Activated CD8-positive, alpha-beta memory T cell treated with anti-CD3 and anti-CD28 coated beads, Interleukin-2, amount 50 U/mL, for 24 hours (primary cell): ENCODE results near the gene EMSY.

Experiments
- DNase-seq: peaks from one replicate; pipeline ENCODE4 v3.0.0-alpha.2; 2020; ENCODE audit errors: extremely low read depth

EMSY gene

DNA sequence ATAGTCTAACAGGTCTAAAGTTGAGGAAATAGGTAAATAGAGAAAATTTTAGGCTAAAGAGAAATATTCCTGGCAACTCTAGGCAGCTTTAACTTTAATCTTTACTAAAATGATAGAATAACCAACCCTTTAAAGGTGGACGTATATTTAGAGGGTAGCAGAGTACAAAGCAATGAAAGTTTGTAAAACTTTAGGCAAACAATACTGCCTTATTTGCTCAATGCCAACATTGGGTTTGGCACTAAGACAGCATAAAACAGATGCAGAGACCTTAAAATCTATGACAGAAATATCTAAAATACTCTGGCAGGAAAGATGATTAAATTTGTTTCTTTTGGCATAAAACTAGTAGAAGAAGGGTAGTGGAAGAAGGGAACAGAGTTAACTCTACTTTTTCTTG, 70.7 kb downstream of the EMSY start:
- no peak for DNase-seq

DNA sequence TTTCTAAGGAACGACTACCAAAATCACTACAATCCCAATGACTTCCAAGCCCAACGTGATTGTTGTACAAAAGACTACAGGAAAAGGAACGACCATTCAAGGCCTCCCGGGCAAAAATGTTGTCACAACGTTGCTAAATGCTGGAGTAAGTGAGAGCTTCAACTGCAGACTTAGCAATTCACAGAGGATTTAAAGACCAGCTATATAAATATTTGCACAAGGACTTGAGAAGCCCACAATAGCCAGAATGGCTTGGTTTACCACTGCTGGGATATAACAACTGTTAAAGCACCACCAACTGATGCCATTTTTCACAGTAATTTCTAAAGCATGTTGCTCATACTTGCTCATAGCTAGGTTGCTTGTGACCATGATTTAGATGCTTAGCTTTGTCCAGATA, 78.3 kb downstream of the EMSY start:
- DNase-seq: no peak

DNA sequence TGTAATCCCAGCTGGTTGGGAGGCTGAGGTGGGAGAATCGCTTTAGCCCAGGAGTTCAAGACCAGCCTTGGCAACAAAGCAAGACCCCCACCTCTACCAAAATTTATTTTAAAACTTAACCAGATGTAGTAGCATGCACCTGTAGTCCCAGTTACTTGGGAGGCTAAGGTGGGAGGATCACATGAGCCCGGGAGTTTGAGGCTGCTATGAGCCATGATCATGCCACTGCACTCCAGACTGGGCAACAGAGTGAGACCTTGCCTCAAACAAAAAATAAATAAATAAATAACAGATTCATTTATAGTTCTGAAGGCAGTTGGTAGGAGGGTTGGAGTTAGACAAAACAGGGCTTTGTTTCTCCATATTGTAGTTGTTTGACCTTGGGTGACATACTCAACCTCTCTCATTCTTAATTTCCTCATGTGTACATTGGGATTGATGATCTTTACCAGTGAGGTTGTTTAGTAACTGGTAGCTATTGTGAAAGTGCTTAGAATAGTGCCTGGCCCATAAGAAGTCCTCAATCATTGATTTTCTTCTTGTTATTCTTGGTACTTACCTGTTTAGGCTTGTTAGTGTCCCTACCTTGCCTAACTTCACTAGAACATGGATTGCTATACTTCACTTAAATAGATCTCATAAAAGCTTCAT, 79.1 kb downstream of the EMSY start:
- no peak for DNase-seq

DNA sequence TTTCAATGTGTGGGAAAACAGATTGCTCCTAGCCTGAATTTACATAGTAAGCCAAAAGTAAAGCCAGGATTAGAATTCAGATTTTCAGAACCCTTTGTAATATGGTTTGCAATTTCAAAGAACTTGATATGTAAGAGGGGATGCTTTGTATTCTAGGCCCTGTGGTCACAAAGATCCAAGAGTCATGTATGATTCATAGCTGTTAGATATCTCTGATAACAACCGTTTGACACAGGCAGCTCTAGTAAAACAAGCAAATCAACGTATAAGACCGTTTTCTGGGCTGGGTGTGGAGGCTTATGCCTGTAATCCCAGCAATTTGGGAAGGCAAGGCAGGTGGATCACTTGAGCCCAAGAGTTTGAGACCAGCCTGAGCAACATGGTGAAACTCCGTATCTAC, 79.6 kb downstream of the EMSY start:
- DNase-seq: no peak

DNA sequence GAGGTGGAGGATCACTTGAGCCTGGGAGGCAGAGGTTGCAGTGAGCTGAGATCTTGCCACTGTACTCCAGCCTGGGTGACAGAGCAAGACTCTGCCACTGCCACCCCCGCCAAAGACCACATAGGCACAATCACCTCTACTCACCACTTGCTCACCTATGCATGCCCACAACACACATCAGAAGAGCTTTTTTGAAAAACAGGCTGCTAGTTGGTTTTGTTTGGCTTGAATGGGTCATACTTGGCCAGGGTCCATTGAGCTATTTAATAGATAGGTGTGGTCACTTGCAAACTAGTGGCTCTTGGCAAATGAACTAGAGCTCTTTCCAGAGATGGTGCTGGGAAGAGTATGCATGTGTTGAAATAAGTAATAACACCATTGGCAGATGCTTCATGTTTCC, 80.1 kb downstream of the EMSY start:
- DNase-seq: no peak

DNA sequence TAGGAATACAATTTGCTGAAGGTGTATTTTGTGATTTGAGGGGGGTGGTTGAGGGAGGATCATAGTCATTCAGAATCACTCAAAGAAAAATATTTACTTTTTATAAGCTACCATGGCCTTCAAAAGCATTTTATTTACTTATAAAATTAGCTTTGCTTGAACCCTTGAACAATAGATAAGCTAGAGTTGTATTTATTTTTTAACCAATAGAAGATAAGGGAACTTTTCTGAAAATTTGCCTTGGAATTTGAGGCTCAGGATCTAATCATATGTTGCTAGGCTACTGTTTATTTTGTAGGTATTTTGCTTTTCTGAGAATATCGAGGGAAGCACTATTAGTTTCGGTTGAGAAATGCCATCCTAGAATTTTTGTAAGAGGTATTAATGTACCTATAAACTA, 82.1 kb downstream of the EMSY start:
- DNase-seq: no peak

DNA sequence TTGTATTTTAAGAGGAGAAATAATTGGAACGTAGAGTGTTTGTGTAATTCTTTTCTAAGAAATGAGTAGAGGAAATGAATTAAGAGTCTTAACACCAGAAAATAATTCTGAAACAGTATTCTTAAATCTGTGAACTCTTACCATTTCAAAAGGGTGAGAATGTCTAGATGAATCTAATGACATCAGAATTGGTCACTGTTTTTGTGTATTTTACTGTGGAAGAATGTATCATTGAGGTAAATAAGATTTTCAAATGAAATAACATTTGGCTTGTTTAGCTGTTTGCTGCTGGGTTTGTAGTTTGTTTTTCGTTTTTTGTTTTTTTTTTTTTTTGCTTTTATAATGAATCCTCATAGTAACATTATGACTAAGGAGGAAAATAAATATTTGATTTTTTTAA, 97.6 kb downstream of the EMSY start:
- no peak for DNase-seq

DNA sequence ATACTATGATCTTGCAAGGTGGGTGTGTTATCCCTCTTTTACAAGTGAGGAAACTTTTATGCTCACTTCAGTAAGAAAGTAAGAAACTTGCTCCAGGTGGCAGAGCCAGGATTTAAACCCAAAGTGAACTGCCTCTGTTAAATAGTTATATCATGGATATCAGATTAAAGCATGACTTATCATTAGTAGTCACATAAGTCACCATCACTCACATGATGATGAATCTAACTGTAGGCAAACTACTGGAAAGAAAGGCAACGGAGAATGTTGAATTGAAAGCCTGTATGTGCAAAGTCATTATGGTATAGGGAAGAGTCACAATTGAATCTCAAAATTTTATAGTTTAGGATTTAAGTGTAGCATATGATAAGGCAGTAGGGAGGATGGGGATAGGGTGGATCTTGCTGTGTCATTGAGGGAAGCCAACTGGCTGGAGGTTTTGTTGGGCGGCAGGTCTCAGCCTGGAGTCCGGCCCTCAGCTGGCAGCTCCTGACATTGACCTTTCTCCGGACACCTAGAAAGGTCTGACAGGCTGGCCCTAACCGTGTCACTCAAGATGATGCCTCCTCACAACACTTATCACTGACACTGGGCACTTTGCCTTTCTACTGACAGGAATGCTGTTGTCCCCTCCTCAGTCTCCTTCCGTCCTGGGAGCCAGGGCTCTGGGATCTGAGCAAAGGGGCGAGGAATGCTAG, 98.3 kb downstream of the EMSY start:
- DNase-seq: no peak

DNA sequence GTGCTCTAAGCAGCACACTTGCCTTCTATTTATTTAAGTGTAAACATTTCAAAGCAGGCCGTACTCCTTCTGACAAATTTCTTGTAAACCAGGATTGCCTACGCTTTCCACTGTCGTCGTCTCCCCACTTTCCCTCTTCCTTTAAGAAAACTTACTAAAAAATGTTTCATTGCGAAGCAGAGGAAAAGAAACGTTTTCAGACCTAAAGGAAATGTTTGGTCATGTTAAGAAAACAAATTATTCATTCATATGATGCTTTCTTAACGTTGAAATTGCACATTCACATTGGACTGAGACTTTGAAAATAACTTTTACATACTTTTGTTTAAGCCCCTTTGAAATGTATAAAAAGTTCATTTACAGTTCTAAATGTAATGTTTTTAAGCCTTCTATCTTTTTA, 106.0 kb downstream of the EMSY start:
- no peak for DNase-seq

DNA sequence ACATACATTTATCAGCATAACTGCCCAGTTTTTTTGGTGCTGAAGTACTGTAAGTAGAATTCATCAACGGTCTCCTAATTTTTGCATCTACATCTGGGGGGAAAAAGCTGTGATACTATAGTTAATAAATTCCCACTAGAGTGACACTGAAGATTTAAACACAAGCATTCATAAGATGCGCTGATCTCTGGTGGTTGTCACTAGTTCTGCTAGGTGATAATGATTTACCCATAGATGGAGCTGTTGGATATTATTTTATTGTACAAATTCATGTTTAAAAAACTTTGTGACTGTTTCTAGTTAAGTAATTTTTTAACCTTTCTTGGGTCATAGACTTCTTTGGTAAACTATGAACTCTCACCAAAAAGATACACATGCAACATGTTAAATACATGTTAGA, 106.6 kb downstream of the EMSY start:
- no peak for DNase-seq

DNA sequence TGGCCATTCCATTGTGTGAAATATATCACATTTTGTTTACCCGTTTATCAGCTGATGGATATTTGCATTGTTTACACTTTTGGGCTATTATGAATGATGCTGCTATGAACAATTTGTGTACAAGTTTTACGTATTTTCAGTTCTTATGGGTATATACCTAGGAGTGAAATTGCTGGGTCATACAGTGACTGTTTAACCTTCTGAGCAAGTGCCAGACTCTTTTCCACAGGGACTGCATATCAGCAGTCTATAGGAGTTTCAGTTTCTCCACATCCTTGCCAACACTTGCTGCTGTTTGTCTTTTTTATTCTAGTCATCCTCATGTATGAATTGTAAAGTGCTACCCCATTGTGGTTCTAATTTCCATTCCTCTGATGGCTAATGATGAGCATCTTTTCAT, 108.2 kb downstream of the EMSY start:
- DNase-seq: no peak

DNA sequence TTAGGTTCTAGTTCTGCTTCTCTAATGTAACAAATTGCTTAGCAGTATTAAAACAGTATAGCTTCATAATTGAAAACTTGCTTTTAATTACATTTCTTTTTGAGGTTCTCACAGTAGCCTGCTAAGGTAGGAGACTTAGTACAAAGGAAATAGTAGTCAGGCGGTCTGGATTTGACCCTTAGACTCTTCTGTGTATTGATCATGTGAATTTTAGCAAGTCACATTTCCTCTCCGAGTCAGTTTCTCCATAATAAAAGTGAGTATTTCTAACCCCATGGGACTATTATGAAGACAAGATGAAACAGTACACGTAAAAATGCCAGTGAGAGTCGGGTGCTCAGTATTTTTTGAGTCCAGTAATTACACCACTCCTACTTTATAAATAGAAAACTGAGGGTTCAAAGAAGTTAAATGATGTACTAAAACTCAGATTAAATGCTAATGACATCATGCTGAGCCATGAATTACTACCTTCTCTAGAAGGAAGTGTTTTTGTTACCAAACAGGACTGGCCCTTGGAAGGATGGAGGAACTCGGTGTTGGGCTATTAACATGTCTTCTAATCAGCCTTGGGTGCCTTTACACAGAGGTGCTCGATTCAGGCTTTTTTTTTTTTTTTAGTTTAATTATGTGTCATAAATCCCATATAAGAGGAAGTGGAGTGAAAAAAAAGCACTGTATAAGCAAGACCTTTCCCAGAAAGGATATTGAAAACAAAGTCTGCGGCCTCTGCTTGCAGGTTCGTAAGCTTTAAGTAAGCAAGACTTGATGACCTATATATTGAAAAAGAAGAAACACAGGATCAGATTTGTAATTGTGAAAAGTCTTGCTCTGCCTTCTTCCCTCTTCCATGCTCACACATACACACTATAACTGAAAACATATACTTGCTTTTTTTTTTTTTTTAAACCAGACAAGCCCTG, 109.0 kb downstream of the EMSY start:
- DNase-seq: no peak

DNA sequence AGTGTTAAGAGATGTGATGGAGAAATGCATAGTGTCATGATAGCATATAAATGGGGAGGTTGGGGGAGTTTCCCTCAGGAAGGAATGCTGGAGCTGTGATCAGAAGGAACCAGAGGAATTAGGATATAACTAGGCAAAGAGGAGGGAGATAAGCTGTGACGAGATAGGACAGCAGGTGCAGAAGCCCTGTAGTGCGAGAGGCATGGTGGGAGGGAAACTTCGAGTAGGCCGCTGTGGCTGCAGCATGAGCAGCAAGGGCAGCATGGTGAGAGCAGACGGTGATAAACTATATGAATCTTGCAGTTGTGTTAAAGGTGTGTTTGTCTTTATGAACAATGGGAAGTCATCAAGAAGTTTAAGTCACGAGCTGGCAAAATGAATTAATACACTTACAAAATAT, 109.9 kb downstream of the EMSY start:
- no peak for DNase-seq

DNA sequence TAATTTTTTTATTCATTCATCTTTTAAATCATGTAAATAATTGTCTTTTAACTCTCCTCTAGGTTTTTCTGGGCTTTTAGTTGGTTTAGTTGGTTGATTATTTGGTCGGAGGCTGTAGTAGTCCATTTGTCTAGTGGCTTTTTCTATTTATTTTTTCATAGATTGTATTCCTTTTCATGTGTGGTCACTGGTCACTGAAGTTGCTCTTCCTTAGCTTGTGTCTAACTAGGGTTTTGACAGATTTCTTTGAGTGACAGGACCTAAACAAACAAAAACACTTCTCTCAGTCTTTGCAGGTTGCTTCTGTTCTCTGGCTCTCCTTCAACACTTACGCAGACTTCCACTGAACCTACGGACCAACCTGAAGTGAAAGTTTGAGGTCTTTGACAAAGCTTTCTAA, 112.6 kb downstream of the EMSY start:
- DNase-seq: no peak

DNA sequence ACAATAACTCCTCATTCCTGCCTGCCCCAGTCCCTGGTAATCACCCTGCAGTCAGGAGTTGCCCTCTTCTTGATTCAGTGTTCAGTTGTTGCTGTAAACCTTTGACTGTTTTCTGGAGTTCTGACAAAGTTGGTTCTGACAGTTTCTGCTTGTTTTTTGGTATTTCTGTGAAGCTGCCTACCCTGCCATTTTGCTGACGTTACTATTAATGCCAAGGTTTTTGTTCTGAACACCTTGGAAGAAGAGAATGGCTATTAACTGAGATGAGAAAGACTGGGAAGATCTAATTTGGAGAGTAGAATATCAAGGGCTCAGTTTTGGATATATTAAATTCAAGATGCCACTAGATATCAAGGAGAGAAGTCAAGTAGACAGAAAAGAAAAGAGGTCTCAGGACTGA, 113.7 kb downstream of the EMSY start:
- no peak for DNase-seq

DNA sequence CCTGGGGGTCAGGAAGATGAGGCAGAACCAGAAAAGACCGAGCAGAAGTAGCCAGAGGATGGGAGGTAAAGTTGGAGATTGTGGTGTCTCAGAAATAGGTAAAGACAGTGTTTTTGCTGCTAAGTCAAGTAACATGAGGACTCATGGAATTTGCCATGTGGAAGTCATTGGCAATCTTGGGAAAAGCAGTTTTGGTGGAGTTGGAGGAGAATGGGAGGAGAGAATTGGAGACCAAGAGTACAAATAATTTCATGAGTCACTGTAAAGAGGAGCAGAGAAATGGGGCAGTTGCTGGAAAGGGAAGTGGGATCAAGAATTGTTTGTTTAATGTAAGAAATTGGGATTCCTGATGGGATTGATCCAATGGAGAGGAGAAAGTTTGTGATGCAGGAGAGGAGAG, 114.1 kb downstream of the EMSY start:
- no peak for DNase-seq

DNA sequence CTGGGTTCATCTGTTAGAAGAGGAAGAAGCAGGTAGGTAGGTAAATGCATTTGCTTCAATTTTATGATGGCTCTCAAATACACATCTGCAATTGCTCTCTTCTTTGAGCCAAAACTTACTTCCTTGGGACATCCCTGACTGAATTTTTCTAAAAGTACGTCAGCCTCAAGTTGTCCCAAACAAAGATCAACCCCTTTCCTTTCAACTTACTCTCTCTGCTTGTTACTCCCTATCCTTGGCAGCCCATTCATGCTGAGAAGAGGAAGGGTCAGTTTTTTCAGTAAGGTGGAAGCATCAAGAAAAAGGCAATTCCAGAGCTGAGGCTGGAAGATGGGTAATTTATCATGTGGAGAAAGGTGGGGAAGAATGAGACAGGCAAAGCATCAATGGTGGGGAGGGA, 114.5 kb downstream of the EMSY start:
- DNase-seq: no peak

DNA sequence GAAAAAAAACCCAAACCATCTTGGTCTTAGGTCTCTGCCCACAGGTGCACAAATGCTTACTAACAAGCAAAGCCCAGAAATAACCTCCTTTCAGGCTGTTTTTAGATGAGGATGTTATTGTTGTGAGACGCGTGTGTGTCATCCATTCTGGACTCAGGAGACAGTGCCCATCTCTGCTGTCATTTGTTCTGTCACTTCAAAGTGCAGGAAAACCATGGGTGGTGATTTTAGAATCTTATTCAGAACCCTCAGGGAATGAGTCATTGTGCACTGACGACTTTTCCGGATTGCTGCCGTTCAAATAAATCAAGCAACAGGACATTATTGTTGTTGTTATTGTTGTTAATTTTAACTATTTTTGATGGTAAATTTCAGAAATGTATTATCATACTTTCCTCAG, 115.4 kb downstream of the EMSY start:
- DNase-seq: no peak

DNA sequence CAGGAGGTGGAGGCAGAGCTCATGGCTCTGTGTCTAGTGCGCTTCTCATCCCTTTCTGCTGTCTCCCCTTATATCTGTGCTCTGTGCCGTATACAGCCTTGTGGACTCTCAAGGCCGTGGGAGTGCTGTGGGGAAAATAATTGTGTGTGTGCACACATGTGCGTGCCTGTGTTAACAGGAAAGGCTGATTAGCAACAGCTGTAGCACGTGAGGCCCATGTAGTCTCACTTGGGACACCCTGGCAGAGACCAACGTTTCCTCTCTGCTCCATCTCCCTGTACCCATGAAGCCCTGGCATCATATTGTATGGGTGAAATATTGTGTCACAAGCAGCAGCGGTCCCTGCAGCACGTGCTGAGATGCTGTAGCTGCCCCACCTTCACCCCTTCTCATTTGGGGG, 116.4 kb downstream of the EMSY start:
- DNase-seq: no peak

DNA sequence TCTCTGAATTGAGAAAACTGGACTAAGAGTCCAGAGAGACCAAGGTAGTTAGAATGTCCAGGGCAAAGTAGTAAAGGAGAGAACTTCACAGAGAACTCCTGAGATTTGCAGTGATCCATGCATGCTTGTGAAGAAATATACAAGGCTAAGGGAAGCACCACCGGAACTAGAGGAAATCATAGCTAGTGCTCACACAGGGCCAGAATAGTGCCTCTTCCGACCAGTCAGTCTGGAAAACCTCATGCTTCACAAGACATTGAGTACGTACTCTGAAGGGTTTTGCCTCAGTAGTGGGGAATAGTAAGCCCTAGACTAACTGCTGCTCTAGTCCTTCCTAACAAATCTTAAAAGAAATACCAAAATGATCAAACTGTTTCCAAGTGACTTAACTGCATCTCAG, 117.7 kb downstream of the EMSY start:
- no peak for DNase-seq

DNA sequence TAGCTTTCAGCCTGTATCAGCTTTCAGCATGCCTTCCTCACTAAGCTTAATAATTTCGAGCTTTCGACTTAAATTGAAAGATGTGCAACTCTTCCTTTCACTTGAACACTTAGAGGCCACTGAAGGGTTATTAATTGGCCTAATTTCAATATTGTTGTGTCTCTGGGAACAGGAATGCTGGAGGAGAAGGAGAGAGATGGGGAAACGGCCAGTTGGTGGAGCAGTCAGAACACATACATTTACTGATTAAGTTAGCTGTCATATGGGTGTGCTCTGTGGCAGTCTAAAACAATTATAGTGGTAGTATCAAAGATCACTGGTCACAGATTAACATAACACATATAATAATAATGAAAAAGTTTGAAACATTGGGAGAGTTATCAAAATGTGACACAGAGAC, 119.5 kb downstream of the EMSY start:
- DNase-seq: no peak

DNA sequence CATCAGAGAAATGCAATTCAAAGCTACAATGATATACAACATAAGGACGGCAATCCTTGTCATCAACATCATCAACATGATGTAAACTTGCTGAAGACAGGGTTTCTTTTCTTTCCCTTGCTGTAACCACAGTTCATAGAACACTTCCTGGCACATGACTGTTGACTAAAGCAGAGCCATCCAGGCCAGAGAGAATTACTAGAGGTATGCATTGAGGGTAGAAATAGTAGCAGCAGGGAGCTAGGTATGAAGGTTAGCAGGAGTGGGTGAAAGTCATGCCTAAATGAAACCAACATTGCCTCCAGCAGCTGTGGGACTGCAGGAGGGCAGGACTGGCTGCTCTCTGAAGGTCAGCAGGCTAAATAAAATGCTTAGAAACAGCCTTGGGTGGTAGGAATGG, 122.0 kb downstream of the EMSY start:
- DNase-seq: no peak

DNA sequence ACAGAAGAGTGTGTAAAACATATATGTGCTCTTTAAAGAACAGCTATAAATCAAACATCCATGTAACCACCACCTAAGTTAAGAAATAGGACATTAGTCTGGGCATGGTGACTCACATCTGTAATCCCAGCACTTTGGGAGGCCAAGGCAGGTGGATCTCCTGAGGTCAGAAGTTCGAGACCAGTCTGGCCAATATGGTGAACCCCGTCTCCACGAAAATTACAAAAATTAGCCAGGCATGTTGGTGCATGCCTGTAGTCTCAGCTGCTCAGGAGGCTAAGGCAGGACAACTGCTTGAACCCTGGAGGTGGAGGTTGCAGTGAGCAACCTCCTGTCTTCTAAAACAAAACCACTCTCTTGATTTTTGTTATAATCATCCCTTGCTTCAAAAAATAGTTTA, 122.4 kb downstream of the EMSY start:
- no peak for DNase-seq
